ENCODE results near the gene ZNF674. TPM values are rescaled to one million over a fixed set of nuclear protein-coding genes. Genes with fewer than 3 reads are reported as not detected.
"Not testable (repeated sequence)": the region's sequence is repeated elsewhere in the genome, so short reads cannot be mapped to it uniquely, and the experiment has no call there.

The ZNF674 gene
- total RNA-seq, 1 experiment from 2014 or later = 4.2 TPM

- Histone ChIP-seq H3K36me3 (replicated peaks; ENCODE audit: control insufficient read depth, insufficient read depth, low read length) (peaks cover 4% of the 10 kb centered on the region), H3K4me3 (ENCODE audit: insufficient read depth, low read depth, low read length) (no peak overlapping the region), H3K27me3 (ENCODE audit: control insufficient read depth, insufficient read depth, low read length) (no peaks in the 10 kb centered on the region)
- no peak for DNase-seq
Observed at GRCh38 chrX:46547857-46548256, 2.6 kb upstream of the ZNF674 start.

GRCh38 chrX:46544527-46544926 is 694 bp downstream of the ZNF674 start:
- DNase-seq; H3K27me3 ChIP-seq (ENCODE audit: control insufficient read depth, insufficient read depth, low read length); H3K36me3 ChIP-seq (replicated peaks; ENCODE audit: control insufficient read depth, insufficient read depth, low read length): not testable (repeated sequence)
- H3K4me3 ChIP-seq (ENCODE audit: insufficient read depth, low read depth, low read length) = peak overlapping the region; percentile 86

GRCh38 chrX:46543441-46543840 is 1.8 kb downstream of the ZNF674 start:
- H3K4me3 ChIP-seq (ENCODE audit: insufficient read depth, low read depth, low read length) = no peak overlapping the region
- peaks cover 4% of the 10 kb centered on the region for H3K36me3 ChIP-seq (replicated peaks; ENCODE audit: control insufficient read depth, insufficient read depth, low read length)
- no peak for DNase-seq
- H3K27me3 ChIP-seq (ENCODE audit: control insufficient read depth, insufficient read depth, low read length) = no peaks in the 10 kb centered on the region

GRCh38 chrX:46531442-46531841 is 13.8 kb downstream of the ZNF674 start:
- Histone ChIP-seq H3K27me3 (ENCODE audit: control insufficient read depth, insufficient read depth, low read length) (no peaks in the 10 kb centered on the region), H3K4me3 (ENCODE audit: insufficient read depth, low read depth, low read length) (no peak overlapping the region), H3K36me3 (replicated peaks; ENCODE audit: control insufficient read depth, insufficient read depth, low read length) (no peaks in the 10 kb centered on the region)
- no peak for DNase-seq

- not testable (repeated sequence) for DNase-seq; H3K27me3 ChIP-seq (ENCODE audit: control insufficient read depth, insufficient read depth, low read length); H3K4me3 ChIP-seq (ENCODE audit: insufficient read depth, low read depth, low read length); H3K36me3 ChIP-seq (replicated peaks; ENCODE audit: control insufficient read depth, insufficient read depth, low read length)
Observed at GRCh38 chrX:46530404-46530908, 14.8 kb downstream of the ZNF674 start.

- not testable (repeated sequence) for H3K27me3 ChIP-seq (ENCODE audit: control insufficient read depth, insufficient read depth, low read length); H3K4me3 ChIP-seq (ENCODE audit: insufficient read depth, low read depth, low read length); DNase-seq; H3K36me3 ChIP-seq (replicated peaks; ENCODE audit: control insufficient read depth, insufficient read depth, low read length)
Observed at GRCh38 chrX:46529740-46530403, 15.3 kb downstream of the ZNF674 start.

- not testable (repeated sequence) for H3K36me3 ChIP-seq (replicated peaks; ENCODE audit: control insufficient read depth, insufficient read depth, low read length); H3K27me3 ChIP-seq (ENCODE audit: control insufficient read depth, insufficient read depth, low read length); DNase-seq; H3K4me3 ChIP-seq (ENCODE audit: insufficient read depth, low read depth, low read length)
Observed at GRCh38 chrX:46528640-46529039, 16.6 kb downstream of the ZNF674 start.

GRCh38 chrX:46506076-46506475 is 39.1 kb downstream of the ZNF674 start:
- Histone ChIP-seq H3K27me3 (ENCODE audit: control insufficient read depth, insufficient read depth, low read length) (no peaks in the 10 kb centered on the region), H3K4me3 (ENCODE audit: insufficient read depth, low read depth, low read length) (no peak overlapping the region), H3K36me3 (replicated peaks; ENCODE audit: control insufficient read depth, insufficient read depth, low read length) (0 out of 2 replicates have a peak, but pooled peaks cover 1% of the 10 kb centered on the region)
- no peak for DNase-seq

- H3K27me3 ChIP-seq (ENCODE audit: control insufficient read depth, insufficient read depth, low read length) = no peaks in the 10 kb centered on the region
- H3K36me3 ChIP-seq (replicated peaks; ENCODE audit: control insufficient read depth, insufficient read depth, low read length) = peaks cover 3% of the 10 kb centered on the region; the same call in 1 of the 2 replicates
- no peak for DNase-seq
- no peak overlapping the region for H3K4me3 ChIP-seq (ENCODE audit: insufficient read depth, low read depth, low read length)
Observed at GRCh38 chrX:46502848-46503247, 42.4 kb downstream of the ZNF674 start.

- Histone ChIP-seq H3K4me3 (ENCODE audit: insufficient read depth, low read depth, low read length) (no peak overlapping the region), H3K36me3 (replicated peaks; ENCODE audit: control insufficient read depth, insufficient read depth, low read length) (peaks cover 3% of the 10 kb centered on the region; the same call in 1 of the 2 replicates), H3K27me3 (ENCODE audit: control insufficient read depth, insufficient read depth, low read length) (no peaks in the 10 kb centered on the region)
- DNase-seq = no peak
Observed at GRCh38 chrX:46500054-46500453, 45.2 kb downstream of the ZNF674 start.

- DNase-seq = peak; percentile 18
- Histone ChIP-seq H3K36me3 (replicated peaks; ENCODE audit: control insufficient read depth, insufficient read depth, low read length) (no peaks in the 10 kb centered on the region), H3K27me3 (ENCODE audit: control insufficient read depth, insufficient read depth, low read length) (no peaks in the 10 kb centered on the region), H3K4me3 (ENCODE audit: insufficient read depth, low read depth, low read length) (no peak overlapping the region)
Observed at GRCh38 chrX:46488712-46489111, 56.5 kb downstream of the ZNF674 start.

- DNase-seq = peak; percentile 8
- no peaks in the 10 kb centered on the region for H3K36me3 ChIP-seq (replicated peaks; ENCODE audit: control insufficient read depth, insufficient read depth, low read length)
- H3K4me3 ChIP-seq (ENCODE audit: insufficient read depth, low read depth, low read length) = no peak overlapping the region
- H3K27me3 ChIP-seq (ENCODE audit: control insufficient read depth, insufficient read depth, low read length) = no peaks in the 10 kb centered on the region
Observed at GRCh38 chrX:46485897-46486296, 59.3 kb downstream of the ZNF674 start.

- H3K27me3 ChIP-seq (ENCODE audit: control insufficient read depth, insufficient read depth, low read length); H3K4me3 ChIP-seq (ENCODE audit: insufficient read depth, low read depth, low read length); DNase-seq; H3K36me3 ChIP-seq (replicated peaks; ENCODE audit: control insufficient read depth, insufficient read depth, low read length): not testable (repeated sequence)
Observed at GRCh38 chrX:46478634-46479033, 66.6 kb downstream of the ZNF674 start.

- Histone ChIP-seq H3K27me3 (ENCODE audit: control insufficient read depth, insufficient read depth, low read length) (no peaks in the 10 kb centered on the region), H3K36me3 (replicated peaks; ENCODE audit: control insufficient read depth, insufficient read depth, low read length) (no peaks in the 10 kb centered on the region), H3K4me3 (ENCODE audit: insufficient read depth, low read depth, low read length) (no peak overlapping the region)
- DNase-seq = no peak
Observed at GRCh38 chrX:46477435-46477834, 67.8 kb downstream of the ZNF674 start.

GRCh38 chrX:46465203-46465602 is 80.0 kb downstream of the ZNF674 start:
- Histone ChIP-seq H3K27me3 (ENCODE audit: control insufficient read depth, insufficient read depth, low read length) (no peaks in the 10 kb centered on the region), H3K36me3 (replicated peaks; ENCODE audit: control insufficient read depth, insufficient read depth, low read length) (no peaks in the 10 kb centered on the region; the same call in 1 of the 2 replicates), H3K4me3 (ENCODE audit: insufficient read depth, low read depth, low read length) (no peak overlapping the region)
- DNase-seq = no peak

Measured in H7 (cell line).